T-helper 1 cell treated with Interleukin-12 subunit alpha and Interleukin-12 subunit beta and Interleukin-4 antibody, amounts not matched to agents 30 μg/mL and 1 μg/mL, for 36 hours (primary cell): ENCODE measurements around the gene LUM.

ENCODE experiments used
- H3K27ac Mint-ChIP-seq: one replicate; pipeline ENCODE4 v1.8.0; 2021; ENCODE audit warnings: mild to moderate bottlenecking, mixed read lengths
- H3K27me3 Mint-ChIP-seq: one replicate; pipeline ENCODE4 v1.8.0; 2021; ENCODE audit warnings: low read depth, mixed read lengths
- H3K36me3 Mint-ChIP-seq: one replicate; pipeline ENCODE4 v1.8.0; 2021; ENCODE audit warnings: low read depth, mixed read lengths
- H3K4me1 Mint-ChIP-seq: one replicate; pipeline ENCODE4 v1.8.0; 2021; ENCODE audit warnings: low read depth, mixed read lengths
- H3K4me3 Mint-ChIP-seq: one replicate; pipeline ENCODE4 v1.8.0; 2021; ENCODE audit warnings: mild to moderate bottlenecking, moderate library complexity, mixed read lengths
- H3K9me3 Mint-ChIP-seq: one replicate; pipeline ENCODE4 v1.8.0; 2021; ENCODE audit warnings: mixed read lengths

The LUM gene

DNA sequence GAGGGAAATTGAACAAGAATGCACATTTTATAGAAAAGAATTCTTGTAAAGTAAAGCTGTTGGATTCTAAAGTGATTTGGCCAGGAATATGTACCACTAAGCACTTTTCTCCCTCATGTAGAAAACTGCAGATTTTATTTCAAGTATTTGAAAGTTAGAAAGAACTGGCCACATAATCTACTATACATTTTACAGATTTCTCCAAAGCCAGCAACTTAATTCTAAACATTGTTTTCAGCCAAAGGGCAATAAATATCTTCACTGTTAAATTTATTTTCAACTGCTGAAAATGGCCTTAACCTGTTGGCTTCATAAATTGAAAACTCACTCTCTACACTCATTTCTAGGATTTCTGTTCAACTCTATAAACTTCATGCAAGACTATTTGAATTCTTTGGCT is 37.9 kb downstream of the LUM start:
- Mint-ChIP-seq H3K27me3 (no peaks in the 10 kb centered on the region), H3K27ac (no peak overlapping the region), H3K36me3 (no peaks in the 10 kb centered on the region), H3K4me1 (no peaks in the 10 kb centered on the region), H3K4me3 (no peak overlapping the region), H3K9me3 (no peaks in the 10 kb centered on the region)

GRCh38 chr12:91072931-91073330 is 38.4 kb downstream of the LUM start:
- no peak overlapping the region for H3K4me3 Mint-ChIP-seq
- no peaks in the 10 kb centered on the region for H3K27me3 Mint-ChIP-seq
- H3K36me3 Mint-ChIP-seq = no peaks in the 10 kb centered on the region
- no peaks in the 10 kb centered on the region for H3K9me3 Mint-ChIP-seq
- no peaks in the 10 kb centered on the region for H3K4me1 Mint-ChIP-seq
- no peak overlapping the region for H3K27ac Mint-ChIP-seq

DNA sequence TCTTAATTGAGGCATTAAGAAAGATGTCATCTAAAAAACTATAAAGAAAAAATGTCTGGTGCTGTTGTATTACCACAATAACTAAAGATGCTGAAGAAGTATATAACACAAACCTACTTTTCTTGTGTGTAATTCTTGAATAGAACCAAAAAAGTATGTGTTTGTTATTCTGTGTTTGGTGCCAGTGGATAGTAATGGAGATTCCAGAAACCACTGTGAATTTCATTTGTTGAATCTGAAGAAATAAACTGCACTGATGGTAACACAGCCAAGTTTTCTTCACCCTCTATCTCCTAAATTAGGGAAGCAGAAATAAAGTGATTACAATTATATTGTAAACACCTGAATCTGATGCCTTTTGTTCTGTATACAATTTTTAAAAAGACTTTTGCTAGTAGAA is 40.4 kb downstream of the LUM start:
- Mint-ChIP-seq H3K36me3 (no peaks in the 10 kb centered on the region), H3K4me1 (no peaks in the 10 kb centered on the region)

DNA sequence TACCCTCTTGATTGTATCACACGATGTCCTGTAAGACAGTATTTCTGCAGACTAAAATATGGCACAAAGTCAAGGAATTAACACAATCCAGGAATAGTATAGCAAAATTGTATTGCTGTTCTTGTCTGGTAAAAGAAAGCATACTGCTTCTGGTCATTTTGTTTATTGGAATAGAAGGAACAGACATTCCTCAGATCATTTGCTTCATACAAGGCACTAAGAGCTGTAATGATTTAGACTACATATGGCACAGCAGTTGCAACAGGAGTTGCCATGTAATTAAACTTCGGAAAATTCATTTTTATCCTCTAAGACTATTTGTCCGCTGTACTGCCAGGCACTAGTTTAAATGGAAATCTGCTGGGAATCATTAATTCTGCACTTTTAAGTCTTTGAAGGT is 45.9 kb downstream of the LUM start:
- H3K27me3 Mint-ChIP-seq = no peaks in the 10 kb centered on the region
- no peaks in the 10 kb centered on the region for H3K9me3 Mint-ChIP-seq
- H3K4me3 Mint-ChIP-seq = no peak overlapping the region
- no peak overlapping the region for H3K27ac Mint-ChIP-seq
- no peaks in the 10 kb centered on the region for H3K36me3 Mint-ChIP-seq
- no peaks in the 10 kb centered on the region for H3K4me1 Mint-ChIP-seq

More for the DNA sequence above, 40.4 kb downstream of the LUM start:
- Mint-ChIP-seq H3K9me3 (no peaks in the 10 kb centered on the region), H3K27ac (no peak overlapping the region), H3K27me3 (no peaks in the 10 kb centered on the region), H3K4me3 (no peak overlapping the region)

GRCh38 chr12:91064640-91065039 is 46.7 kb downstream of the LUM start:
- Mint-ChIP-seq H3K4me3 (no peak overlapping the region), H3K27ac (no peak overlapping the region), H3K36me3 (no peaks in the 10 kb centered on the region), H3K4me1 (no peaks in the 10 kb centered on the region), H3K27me3 (no peaks in the 10 kb centered on the region), H3K9me3 (no peaks in the 10 kb centered on the region)

DNA sequence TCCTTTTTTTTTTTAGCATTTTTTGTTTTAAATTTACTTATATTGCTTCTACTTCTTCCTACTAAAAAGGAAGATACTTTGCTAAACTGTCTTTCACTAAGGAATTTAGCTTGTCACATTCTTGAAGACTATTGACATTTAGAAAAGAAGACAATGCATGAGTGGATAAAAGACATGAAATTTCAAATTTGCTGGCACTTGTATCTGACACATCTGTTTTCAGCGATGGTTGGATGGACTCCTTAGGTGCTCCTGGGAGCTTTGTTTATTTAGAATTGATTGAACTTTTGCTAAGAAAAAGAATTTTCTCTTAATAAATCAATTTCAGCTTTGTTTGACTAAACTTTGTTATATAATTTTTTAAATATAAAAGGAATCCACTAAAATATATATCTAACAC is 50.2 kb downstream of the LUM start:
- Mint-ChIP-seq H3K9me3 (no peaks in the 10 kb centered on the region), H3K4me3 (no peak overlapping the region), H3K36me3 (no peaks in the 10 kb centered on the region), H3K27ac (no peak overlapping the region), H3K4me1 (no peaks in the 10 kb centered on the region), H3K27me3 (no peaks in the 10 kb centered on the region)

GRCh38 chr12:91059211-91059610 is 52.1 kb downstream of the LUM start:
- no peaks in the 10 kb centered on the region for H3K9me3 Mint-ChIP-seq
- H3K4me3 Mint-ChIP-seq = no peak overlapping the region

GRCh38 chr12:91058786-91059185 is 52.5 kb downstream of the LUM start:
- Mint-ChIP-seq H3K4me3 (no peak overlapping the region), H3K36me3 (no peaks in the 10 kb centered on the region), H3K27ac (no peak overlapping the region), H3K9me3 (no peaks in the 10 kb centered on the region), H3K27me3 (no peaks in the 10 kb centered on the region), H3K4me1 (no peaks in the 10 kb centered on the region)

More at GRCh38 chr12:91059211-91059610, 52.1 kb downstream of the LUM start:
- Mint-ChIP-seq H3K27me3 (no peaks in the 10 kb centered on the region), H3K4me1 (no peaks in the 10 kb centered on the region), H3K27ac (no peak overlapping the region), H3K36me3 (no peaks in the 10 kb centered on the region)

- H3K36me3 Mint-ChIP-seq = no peaks in the 10 kb centered on the region
- H3K27me3 Mint-ChIP-seq = no peaks in the 10 kb centered on the region
- no peak within 1 kb of the TSS for H3K27ac Mint-ChIP-seq
- no peak within 1 kb of the TSS for H3K4me3 Mint-ChIP-seq
- H3K9me3 Mint-ChIP-seq = no peaks in the 10 kb centered on the region
- no peaks in the 10 kb centered on the region for H3K4me1 Mint-ChIP-seq
Observed at GRCh38 chr12:91057368-91058165, 53.7 kb downstream of the LUM start, which contains the start of gene KERA. KERA (minus strand) TSS chr12:91058024; CDS start chr12:91056281, 1,743 bp downstream.

DNA sequence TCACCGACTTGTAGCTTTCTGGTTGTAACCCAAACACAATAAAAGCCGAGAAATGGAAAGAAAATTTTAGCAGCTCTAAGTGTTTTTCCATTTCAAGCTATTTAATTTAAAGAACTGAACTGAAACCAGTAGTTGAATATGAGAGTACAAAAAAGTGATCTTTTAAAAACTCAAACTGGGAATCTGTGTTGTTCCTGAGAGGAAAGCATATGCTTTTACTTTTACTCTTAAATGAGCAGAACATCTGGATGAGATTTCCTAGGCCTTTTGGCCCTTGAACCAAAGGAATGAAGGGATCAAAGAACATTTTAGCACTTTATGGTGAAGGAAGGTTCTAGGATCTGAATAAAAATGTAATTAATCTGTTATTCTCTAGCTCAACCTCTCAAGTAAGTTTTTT is 54.8 kb downstream of the LUM start:
- Mint-ChIP-seq H3K36me3 (no peaks in the 10 kb centered on the region), H3K9me3 (no peaks in the 10 kb centered on the region), H3K4me3 (no peak overlapping the region), H3K27ac (no peak overlapping the region), H3K4me1 (no peaks in the 10 kb centered on the region), H3K27me3 (no peaks in the 10 kb centered on the region)

GRCh38 chr12:91055976-91056375 is 55.3 kb downstream of the LUM start:
- no peaks in the 10 kb centered on the region for H3K27me3 Mint-ChIP-seq
- H3K9me3 Mint-ChIP-seq = no peaks in the 10 kb centered on the region
- H3K4me3 Mint-ChIP-seq = no peak overlapping the region
- H3K4me1 Mint-ChIP-seq = no peaks in the 10 kb centered on the region
- no peak overlapping the region for H3K27ac Mint-ChIP-seq
- no peaks in the 10 kb centered on the region for H3K36me3 Mint-ChIP-seq

DNA sequence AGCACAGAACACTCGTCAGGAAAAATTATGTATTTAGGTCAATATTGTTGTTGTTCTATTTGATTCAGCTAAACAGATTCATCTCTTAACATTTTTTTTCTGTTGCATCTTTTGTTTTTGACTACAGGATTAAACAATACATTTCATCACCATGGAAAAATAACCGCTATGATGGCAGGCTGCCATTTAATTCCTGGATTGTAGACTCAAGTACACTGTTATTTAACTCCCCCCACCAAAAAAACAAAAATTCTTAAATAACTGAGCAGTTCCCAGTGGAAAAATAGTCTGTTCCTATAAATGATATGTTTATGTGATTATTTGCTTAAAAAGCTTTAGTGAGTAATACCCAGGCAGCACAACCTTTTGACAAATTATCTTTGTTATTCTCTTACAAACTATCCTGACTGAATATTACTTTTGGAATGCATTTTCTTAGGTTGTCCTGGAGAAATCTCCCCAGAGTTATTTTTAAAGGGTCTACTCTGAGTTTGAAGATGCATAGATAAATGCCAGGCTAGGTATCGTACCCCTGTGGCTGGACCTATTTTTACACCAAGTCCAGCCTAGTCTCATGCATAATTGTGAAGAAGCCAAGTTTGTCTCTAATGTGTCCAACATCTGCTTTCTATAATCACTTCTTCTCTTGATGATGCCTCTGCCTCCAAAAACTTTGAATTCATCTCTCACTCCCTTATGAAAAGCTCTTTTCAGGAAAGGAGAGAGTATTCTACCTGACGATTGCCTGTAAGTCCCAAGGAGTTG is 57.2 kb downstream of the LUM start:
- no peak overlapping the region for H3K4me3 Mint-ChIP-seq
- H3K4me1 Mint-ChIP-seq = no peaks in the 10 kb centered on the region

More for the DNA sequence above, 57.2 kb downstream of the LUM start:
- H3K27me3 Mint-ChIP-seq = no peaks in the 10 kb centered on the region
- H3K9me3 Mint-ChIP-seq = no peaks in the 10 kb centered on the region
- H3K27ac Mint-ChIP-seq = no peak overlapping the region
- H3K36me3 Mint-ChIP-seq = no peaks in the 10 kb centered on the region
